ENCODE measurements around the gene MRPS5.
A peak's percentile ranks its signal among the peaks of the same experiment; 100 is the strongest.

MRPS5 gene

GRCh38 chr2:95047629-95048510 lies 73.7 kb downstream of the MRPS5 start:
- no peak for DNase-seq (ENCODE audit: low read depth)

GRCh38 chr2:95046371-95047112 lies 75.1 kb downstream of the MRPS5 start:
- TF ChIP-seq CTCF (IDR thresholded peaks at IDR 0.05; ENCODE audit: insufficient read depth, low read depth, low read length, missing control alignments): no peak
- H3K4me3 ChIP-seq (ENCODE audit: low read depth, low read length): no peak overlapping the region
- DNase-seq (ENCODE audit: low read depth): no peak

More at GRCh38 chr2:95047629-95048510, 73.7 kb downstream of the MRPS5 start:
- TF ChIP-seq CTCF (IDR thresholded peaks at IDR 0.05; ENCODE audit: insufficient read depth, low read depth, low read length, missing control alignments): no peak
- no peak overlapping the region for H3K4me3 ChIP-seq (ENCODE audit: low read depth, low read length)

- H3K4me3 ChIP-seq (ENCODE audit: low read depth, low read length): no peak overlapping the region
- DNase-seq (ENCODE audit: low read depth): peak; percentile 42
- TF ChIP-seq CTCF (IDR thresholded peaks at IDR 0.05; ENCODE audit: insufficient read depth, low read depth, low read length, missing control alignments): no peak
Observed at GRCh38 chr2:95044601-95045000, 77.0 kb downstream of the MRPS5 start.

GRCh38 chr2:95043300-95044093 lies 78.1 kb downstream of the MRPS5 start:
- TF ChIP-seq CTCF (IDR thresholded peaks at IDR 0.05; ENCODE audit: insufficient read depth, low read depth, low read length, missing control alignments): no peak

GRCh38 chr2:95042472-95043271 lies 78.9 kb downstream of the MRPS5 start:
- no peak overlapping the region for H3K4me3 ChIP-seq (ENCODE audit: low read depth, low read length)
- TF ChIP-seq CTCF (IDR thresholded peaks at IDR 0.05; ENCODE audit: insufficient read depth, low read depth, low read length, missing control alignments): no peak
- peak; percentile 36 for DNase-seq (ENCODE audit: low read depth)

More at GRCh38 chr2:95043300-95044093, 78.1 kb downstream of the MRPS5 start:
- DNase-seq (ENCODE audit: low read depth): peak; percentile 76
- no peak overlapping the region for H3K4me3 ChIP-seq (ENCODE audit: low read depth, low read length)

Data from GM12865 (cell line).